ENCODE results near the gene HEG1.

The HEG1 gene

DNA sequence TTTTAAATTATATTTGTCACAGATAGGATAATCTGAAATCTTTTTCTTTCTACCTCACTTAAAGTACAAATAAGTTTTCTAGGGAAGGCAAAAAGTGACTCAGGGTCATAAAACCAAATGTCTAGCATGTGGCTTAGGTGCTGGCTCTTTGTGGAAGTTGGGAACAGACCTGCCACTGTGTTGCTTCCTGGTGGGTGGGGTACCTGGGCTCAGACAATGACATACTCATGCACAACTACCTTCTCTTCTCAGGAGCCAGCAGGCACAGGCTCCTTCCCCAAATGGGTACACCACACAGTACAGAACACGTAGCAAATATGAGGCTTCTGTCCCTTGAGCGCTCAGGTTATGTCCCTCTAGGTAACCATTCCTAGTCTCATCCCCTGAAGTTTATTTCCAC, 81.1 kb downstream of the HEG1 start:
- DNase-seq (ENCODE audit: low read depth, low spot score), result no peak
- no peak overlapping the region for H3K4me3 ChIP-seq (ENCODE audit: low read depth, low read length)
- CTCF ChIA-PET, result interaction anchor here (1.0 kb wide), 1 partner anchor 10 kb away, joined by 3 read pairs; no protein-coding TSS in a partner anchor
- POLR2A ChIA-PET, result no interaction called here
- TF ChIP-seq CTCF (IDR thresholded peaks at IDR 0.05; ENCODE audit: insufficient read depth, low read length, missing control alignments), result no peak

DNA sequence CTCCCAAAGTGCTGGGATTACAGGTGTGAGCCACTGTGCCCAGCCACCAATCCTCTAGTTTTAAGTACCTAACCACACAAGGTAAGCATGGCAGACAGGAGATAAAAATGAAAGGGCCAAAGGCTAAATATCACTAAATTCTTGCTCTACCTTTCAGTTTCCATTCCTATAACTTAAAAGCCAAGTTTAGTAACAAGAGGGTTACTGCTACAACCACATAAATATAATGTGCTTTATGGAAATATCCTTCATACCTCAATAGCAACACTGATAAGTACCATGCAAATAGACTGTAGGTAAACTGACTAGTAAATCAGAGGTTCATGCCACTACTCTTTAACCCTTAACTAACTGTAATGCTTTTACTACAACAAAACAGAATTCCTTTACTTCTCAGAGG, 82.5 kb downstream of the HEG1 start:
- H3K4me3 ChIP-seq (ENCODE audit: low read depth, low read length), result no peak overlapping the region
- no peak for DNase-seq (ENCODE audit: low read depth, low spot score)
- POLR2A ChIA-PET, result no interaction called here
- no peak for TF ChIP-seq CTCF (IDR thresholded peaks at IDR 0.05; ENCODE audit: insufficient read depth, low read length, missing control alignments)
- CTCF ChIA-PET, result no interaction called here

DNA sequence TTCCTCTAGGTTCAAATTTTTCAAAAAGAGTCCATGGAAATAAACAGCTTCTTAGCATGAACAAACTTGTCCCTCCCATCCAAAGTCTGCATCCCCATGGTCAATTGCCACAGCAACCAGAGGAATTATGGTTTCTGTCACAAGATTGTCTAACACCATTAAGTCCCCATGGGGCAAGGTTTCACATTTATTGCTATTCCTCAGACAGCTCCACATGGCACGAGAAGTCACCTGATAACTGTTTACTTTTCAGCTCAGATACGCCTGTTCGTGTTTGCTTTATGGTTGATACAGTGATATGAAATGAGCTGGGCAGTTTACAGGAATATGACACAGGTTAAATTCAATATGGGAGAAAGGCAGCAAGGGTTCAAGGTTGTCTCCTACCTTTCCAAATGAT, 83.3 kb downstream of the HEG1 start:
- TF ChIP-seq CTCF (IDR thresholded peaks at IDR 0.05; ENCODE audit: insufficient read depth, low read length, missing control alignments), result no peak
- H3K4me3 ChIP-seq (ENCODE audit: low read depth, low read length), result no peak overlapping the region
- CTCF ChIA-PET, result interaction anchor here (1.1 kb wide), 1 partner anchor 212 kb away, joined by 4 read pairs; no protein-coding TSS in a partner anchor
- POLR2A ChIA-PET, result no interaction called here
- DNase-seq (ENCODE audit: low read depth, low spot score), result no peak

DNA sequence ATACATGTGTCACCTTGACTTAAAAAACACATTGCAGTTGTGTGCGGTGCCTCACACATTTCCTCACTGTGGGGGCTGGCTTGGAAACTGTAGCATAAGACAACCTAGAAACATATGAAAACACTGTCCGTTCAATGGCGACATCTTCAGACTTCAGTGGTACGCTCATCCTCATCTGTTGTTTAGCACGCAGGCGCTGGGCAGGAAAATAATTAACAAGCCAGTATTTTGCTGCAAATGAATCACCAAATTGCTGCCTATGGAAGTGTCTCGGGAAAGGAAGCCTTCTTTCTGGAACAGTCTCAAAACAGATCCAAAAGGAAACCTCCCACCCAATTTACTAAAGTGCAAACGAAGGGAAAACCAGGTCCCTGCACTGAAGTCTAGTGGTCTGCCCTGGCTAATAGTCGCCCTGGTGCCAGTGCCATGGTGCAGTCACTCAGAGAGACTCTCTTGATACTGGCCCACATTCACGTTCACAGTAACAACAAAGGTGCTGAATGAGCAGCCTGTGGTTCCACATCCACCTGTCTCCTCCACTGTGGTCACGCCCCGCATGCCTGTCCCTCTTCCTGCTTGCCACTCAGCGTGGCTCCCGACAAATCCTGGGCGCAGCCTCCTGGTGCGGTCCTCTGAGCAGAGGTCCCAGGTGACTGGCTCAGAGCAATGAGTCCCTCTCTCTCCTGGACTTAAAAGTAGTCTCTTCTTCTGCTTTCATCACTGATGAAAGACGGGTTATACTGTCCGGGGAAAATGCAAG, 85.7 kb downstream of the HEG1 start:
- DNase-seq (ENCODE audit: low read depth, low spot score), result no peak
- TF ChIP-seq CTCF (IDR thresholded peaks at IDR 0.05; ENCODE audit: insufficient read depth, low read length, missing control alignments), result no peak
- ChIA-PET CTCF (interaction anchor here (1.1 kb wide), 1 partner anchor 209 kb away, joined by 6 read pairs; no protein-coding TSS in a partner anchor), POLR2A (no interaction called here)
- no peak overlapping the region for H3K4me3 ChIP-seq (ENCODE audit: low read depth, low read length)

- ChIA-PET CTCF (interaction anchor here (0.8 to 1.1 kb wide), 2 partner anchors 42 to 208 kb away, joined by 3 to 6 read pairs; no protein-coding TSS in a partner anchor), POLR2A (no interaction called here)
- H3K4me3 ChIP-seq (ENCODE audit: low read depth, low read length), result no peak overlapping the region
- TF ChIP-seq CTCF (IDR thresholded peaks at IDR 0.05; ENCODE audit: insufficient read depth, low read length, missing control alignments), result no peak
- DNase-seq (ENCODE audit: low read depth, low spot score), result no peak
Measured at GRCh38 chr3:124969190-124969589, 86.6 kb downstream of the HEG1 start.

DNA sequence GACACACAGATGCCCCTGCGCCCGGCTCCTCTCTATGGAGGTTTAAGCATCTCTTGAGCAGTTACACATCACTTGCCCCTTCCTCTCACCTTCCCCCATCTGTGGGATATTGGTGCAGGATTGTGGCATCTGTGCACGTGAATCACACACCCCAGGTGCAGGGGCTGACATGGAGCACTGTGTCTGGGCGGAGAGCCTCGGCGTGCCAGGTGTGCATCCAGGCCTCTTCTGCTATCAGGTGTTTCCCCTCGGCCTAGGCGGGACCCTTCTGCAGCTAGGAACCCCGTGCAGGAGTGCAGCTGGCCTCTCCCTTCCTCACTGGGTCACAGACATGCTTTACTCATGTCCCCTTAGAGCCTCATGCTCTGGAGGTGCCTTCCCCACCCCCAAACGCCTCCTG, 87.8 kb downstream of the HEG1 start:
- no peak for DNase-seq (ENCODE audit: low read depth, low spot score)
- CTCF ChIA-PET, result no interaction called here
- TF ChIP-seq CTCF (IDR thresholded peaks at IDR 0.05; ENCODE audit: insufficient read depth, low read length, missing control alignments), result no peak
- POLR2A ChIA-PET, result no interaction called here
- no peak overlapping the region for H3K4me3 ChIP-seq (ENCODE audit: low read depth, low read length)

All from AG04449 (cell line).